ENCODE results near the gene RBM28. TPM values are rescaled to one million over a fixed set of nuclear protein-coding genes. Genes with fewer than 3 reads are reported as not detected.
A peak's percentile ranks its signal among the peaks of the same experiment; 100 is the strongest.

Gene RBM28
- total and polyA plus RNA-seq, 2 of the 8 experiments (the other 6 are each of a cell fraction or from before 2014, with no cell fraction given): 12.8 to 65.3 TPM

GRCh38 chr7:128266883-128267594 is 76.7 kb downstream of the RBM28 start:
- Histone ChIP-seq H2BK5ac (ENCODE audit: low read depth, low read length) (peak overlapping the region; percentile 63), H2BK20ac (ENCODE audit: low read length) (peak overlapping the region; percentile 99), H3K79me1 (ENCODE audit: low read depth, low read length) (no peaks in the 10 kb centered on the region; the same call in 1 of the 2 replicates), H3K4me3 (ENCODE audit: extremely low read depth in 1 of 4, insufficient read depth in 2 of 4, low read depth in 3 of 4, low read length in 4 of 4) (peak overlapping the region in 2 of 4 experiments; percentile 11 to 38; a peak in 3 of 8 replicates), H2BK12ac (ENCODE audit: low read depth, low read length) (peak overlapping the region; percentile 84), H3K56ac (replicated peaks; ENCODE audit: insufficient read length, low read depth, low read length) (peak overlapping the region; percentile 18), H3K4me1 (replicated peaks in 1 of 4; ENCODE audit: control insufficient read depth in 3 of 4, insufficient read depth in 4 of 4, low read length in 3 of 4) (peaks cover 4 to 32% (median 21%) of the 10 kb centered on the region in 4 experiments), H3K9ac (replicated peaks in 1 of 4; ENCODE audit: extremely low read depth in 1 of 4, low read depth in 3 of 4, low read length in 3 of 4) (peak overlapping the region in 3 of 4 experiments; percentile 45 to 56 (median 48); a peak in 4 of 7 replicates), H3K4me2 (ENCODE audit: insufficient read depth in 1 of 2, low read depth in 2 of 2, low read length in 2 of 2) (peak overlapping the region; percentile 57 to 61), H3K27ac (ENCODE audit: low read depth, low read length) (peak overlapping the region; percentile 21; the same call in 1 of the 2 replicates), H4K20me1 (replicated peaks in 1 of 2; ENCODE audit: control insufficient read depth in 1 of 2, insufficient read depth in 2 of 2, low read length in 2 of 2) (no peaks in the 10 kb centered on the region), H3K79me2 (ENCODE audit: control insufficient read depth in 1 of 2, insufficient read depth in 2 of 2, low read length in 2 of 2) (no peaks in the 10 kb centered on the region), H4K91ac (replicated peaks; ENCODE audit: insufficient read length, low read length) (peak overlapping the region; percentile 91), H3K23me2 (ENCODE audit: low read depth, low read length) (no peaks in the 10 kb centered on the region; the same call in 1 of the 2 replicates), H3K9me3 (ENCODE audit: insufficient read depth in 2 of 2, low read depth in 1 of 2, low read length in 1 of 2) (no peaks in the 10 kb centered on the region), H3K27me3 (replicated peaks in 1 of 4; ENCODE audit: control insufficient read depth in 3 of 4, extremely low read depth in 1 of 4, insufficient read depth in 3 of 4, low read length in 3 of 4) (peaks cover 0 to 3% (median 1%) of the 10 kb centered on the region in 4 experiments; a peak in 2 of 7 replicates), H3K4ac (replicated peaks; ENCODE audit: insufficient read length, low read depth, low read length) (peak overlapping the region; percentile 45), H3K18ac (ENCODE audit: extremely low read depth, low read length) (peak overlapping the region; percentile 95), H2BK15ac (ENCODE audit: low read length) (peak overlapping the region; percentile 76; the same call in 1 of the 2 replicates), H2AK5ac (ENCODE audit: low read depth, low read length) (no peak overlapping the region), H3K14ac (ENCODE audit: insufficient read length) (no peak overlapping the region), H2BK120ac (replicated peaks; ENCODE audit: low read depth, low read length) (peak overlapping the region; percentile 65), H4K8ac (ENCODE audit: extremely low read depth, insufficient read depth, low read length) (peak overlapping the region; percentile 83; the same call in 1 of the 2 replicates), H4K5ac (ENCODE audit: insufficient read length, low read depth, low read length) (peak overlapping the region; percentile 46), H2AFZ (ENCODE audit: low read length) (peak overlapping the region; percentile 56), H3K23ac (ENCODE audit: insufficient read length) (no peak overlapping the region), H3K36me3 (ENCODE audit: control insufficient read depth in 2 of 4, insufficient read depth in 4 of 4, low read length in 3 of 4) (no peaks in the 10 kb centered on the region)
- FAIRE-seq (no peak), DNase-seq (ENCODE audit: low read depth in 1 of 2, low spot score in 2 of 2) (peak in 1 of 2 experiments; percentile 72)
- 30% methylated on average over 16 of the region's 16 CpGs; no CpG with 5 or more reads in 1 of the 2 experiments for WGBS, 2 experiments (ENCODE audit: extremely low coverage in 1 of 2, insufficient coverage in 1 of 2, insufficient read length in 1 of 2, insufficient replicate concordance in 2 of 2, low coverage in 1 of 2, low lambda C conversion rate in 2 of 2, missing lambda C conversion rate in 1 of 2)
- ChIA-PET CTCF (ENCODE audit: partially characterized antibody) (interaction anchor here (1.0 to 1.6 kb wide), 8 partner anchors 10 to 160 kb away, joined by 3 to 8 read pairs (median 4); no protein-coding TSS in a partner anchor), POLR2A (ENCODE audit: partially characterized antibody) (interaction anchor here (0.6 to 2.6 kb wide), 9 partner anchors 9 to 189 kb away, joined by 3 to 23 read pairs (median 5); partner anchors contain the start of genes HILPDA and RBM28)
- no peak for TF ChIP-seq EP300 (IDR thresholded peaks at IDR 0.05; ENCODE audit: borderline replicate concordance in 1 of 2, low read depth in 2 of 2, low read length in 2 of 2)
- TF ChIP-seq HDAC2 (IDR thresholded peaks at IDR 0.05; ENCODE audit: borderline replicate concordance in 1 of 2, low read depth in 2 of 2, low read length in 2 of 2): no peak
- TF ChIP-seq RFX5 (IDR thresholded peaks at IDR 0.05; ENCODE audit: borderline replicate concordance, low read depth, low read length): no peak
- no peak for TF ChIP-seq EZH2 (IDR thresholded peaks at IDR 0.05; ENCODE audit: low read depth, low read length, severe bottlenecking)
- 0 out of 2 replicates have a peak, but pooled peaks have one; percentile 49 for TF ChIP-seq RBBP5 (IDR thresholded peaks at IDR 0.05; ENCODE audit: borderline replicate concordance, low read depth, low read length)
- TF ChIP-seq CEBPB (IDR thresholded peaks at IDR 0.05; ENCODE audit: low read depth, low read length): peak; percentile 96
- TF ChIP-seq RXRA (IDR thresholded peaks at IDR 0.05; ENCODE audit: insufficient read depth, low read depth, low read length): no peak
- no peak for TF ChIP-seq GTF2F1 (IDR thresholded peaks at IDR 0.05; ENCODE audit: borderline replicate concordance, low read depth, low read length)
- TF ChIP-seq CHD2 (IDR thresholded peaks at IDR 0.05; ENCODE audit: low read length): no peak
- 0 out of 2 replicates have a peak, but pooled peaks have one; percentile 56 for TF ChIP-seq SP4 (IDR thresholded peaks at IDR 0.05; ENCODE audit: low read length)
- TF ChIP-seq MAFK (IDR thresholded peaks at IDR 0.05; ENCODE audit: low read depth, low read length): no peak
